KMS-11 (cell line): Measurements from ENCODE around the gene CHADL.

Source experiments
- H2AFZ ChIP-seq: fragments of 200-600 bp; sonication (generic); 2 replicates; pipeline ENCODE4 v1.6.1; 2016; ENCODE audit warnings: antibody characterized with exemption, mixed run types, low read depth
- H3K27ac ChIP-seq: fragments of 200-600 bp; sonication (generic); 2 replicates; pipeline ENCODE4 v1.6.1; 2016; ENCODE audit warnings: mild to moderate bottlenecking, mixed run types
- H3K27me3 ChIP-seq: fragments of 200-600 bp; sonication (generic); 2 replicates; pipeline ENCODE4 v1.6.1; 2017; ENCODE audit warnings: mild to moderate bottlenecking, low read depth, mixed run types, moderate library complexity; ENCODE audit not compliant: insufficient read depth
- H3K36me3 ChIP-seq: fragments of 200-600 bp; sonication (generic); 2 replicates; pipeline ENCODE4 v1.6.1; 2017; ENCODE audit warnings: mild to moderate bottlenecking, mixed run types; ENCODE audit not compliant: insufficient read depth
- H3K4me1 ChIP-seq: fragments of 200-600 bp; sonication (generic); 2 replicates; pipeline ENCODE4 v1.6.1; 2016; ENCODE audit warnings: mild to moderate bottlenecking, low read depth, mixed run types; ENCODE audit not compliant: poor library complexity, severe bottlenecking
- H3K4me2 ChIP-seq: fragments of 200-600 bp; sonication (generic); 2 replicates; pipeline ENCODE4 v1.7.0; 2016; ENCODE audit warnings: mild to moderate bottlenecking, mixed run types
- H3K4me3 ChIP-seq: fragments of 200-600 bp; sonication (generic); IDR thresholded peaks from 2 replicates; pipeline ENCODE4 v1.6.1; 2017; ENCODE audit warnings: low read depth, low read length, mixed read lengths; ENCODE audit not compliant: insufficient read depth
- H3K79me2 ChIP-seq: fragments of 200-600 bp; sonication (generic); 2 replicates; pipeline ENCODE4 v1.6.1; 2016; ENCODE audit warnings: low read depth, mixed run types; ENCODE audit not compliant: insufficient read depth
- H3K9ac ChIP-seq: fragments of 200-600 bp; sonication (generic); 2 replicates; pipeline ENCODE4 v1.6.1; 2016; ENCODE audit warnings: mild to moderate bottlenecking, mixed run types
- H4K20me1 ChIP-seq: fragments of 200-600 bp; sonication (generic); 2 replicates; pipeline ENCODE4 v1.6.1; 2016; ENCODE audit warnings: mild to moderate bottlenecking, mixed run types; ENCODE audit not compliant: insufficient read depth
- CTCF ChIP-seq: fragments of 200-600 bp; sonication (generic); conservative IDR thresholded peaks from 2 replicates; pipeline ENCODE4 v1.6.1; 2017; ENCODE audit warnings: low read depth, mild to moderate bottlenecking, antibody characterized with exemption, low read length, moderate library complexity, mixed read lengths

Gene CHADL

DNA sequence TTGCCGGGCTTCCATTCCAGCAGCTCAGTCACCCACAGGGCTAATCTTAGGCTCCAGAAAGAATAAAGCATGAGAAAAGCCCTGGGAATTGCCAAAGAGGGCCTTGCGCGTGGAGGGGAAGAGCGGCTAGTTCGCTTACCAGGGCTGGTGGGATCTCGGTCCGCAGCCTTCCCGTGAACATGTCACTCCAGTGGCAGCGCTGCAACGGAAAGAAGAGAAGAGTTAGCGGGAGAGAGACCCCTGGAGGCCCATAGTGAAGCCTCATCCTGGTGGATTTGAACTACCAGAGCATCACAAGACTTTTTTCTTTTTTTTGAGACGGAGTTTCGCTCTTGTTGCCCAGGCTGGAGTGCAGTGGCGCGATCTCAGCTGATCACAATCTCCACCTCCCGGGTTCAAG, 27.2 kb upstream of the CHADL start:
- Histone ChIP-seq H3K36me3 (peaks cover 4% of the 10 kb centered on the region; the same call in 1 of the 2 replicates), H3K27me3 (no peaks in the 10 kb centered on the region), H3K4me3 (no peak overlapping the region), H3K9ac (no peak overlapping the region), H3K4me2 (no peak overlapping the region), H2AFZ (no peak overlapping the region), H3K4me1 (no peaks in the 10 kb centered on the region), H4K20me1 (no peaks in the 10 kb centered on the region), H3K79me2 (peaks cover 8% of the 10 kb centered on the region; the same call in 1 of the 2 replicates), H3K27ac (no peak overlapping the region)
- TF ChIP-seq CTCF = no peak

DNA sequence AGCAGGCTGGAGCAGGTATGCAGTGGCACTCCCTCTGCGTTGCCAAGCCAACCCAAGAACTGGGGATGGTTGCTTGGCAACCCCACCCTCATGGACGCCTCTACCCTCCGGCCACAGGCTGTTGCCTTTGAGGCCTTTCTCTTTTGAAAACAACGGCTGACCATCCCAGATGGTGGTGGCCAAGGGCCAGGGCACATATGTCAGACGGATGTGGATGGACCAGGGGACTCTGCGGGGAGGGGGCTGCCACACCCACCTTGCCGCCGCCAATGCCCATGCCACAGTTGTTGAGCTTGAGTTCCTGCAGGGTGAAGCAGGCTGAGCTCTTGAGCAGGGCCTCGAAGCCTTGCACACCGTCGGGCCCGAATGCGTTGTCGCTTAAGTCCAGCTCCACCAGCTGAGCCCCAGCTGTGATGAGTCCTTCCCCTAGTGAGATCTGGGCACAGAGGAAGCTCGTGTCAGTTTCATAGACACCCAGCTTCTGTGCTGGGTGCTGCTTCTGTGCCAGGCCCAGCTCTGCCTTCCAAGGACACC, 23.7 kb upstream of the CHADL start:
- Histone ChIP-seq H3K4me1 (no peaks in the 10 kb centered on the region), H3K27me3 (no peaks in the 10 kb centered on the region), H3K79me2 (no peaks in the 10 kb centered on the region), H3K9ac (no peak overlapping the region), H4K20me1 (no peaks in the 10 kb centered on the region), H3K4me3 (no peak overlapping the region), H3K27ac (no peak overlapping the region), H3K4me2 (no peak overlapping the region), H3K36me3 (peaks cover 4% of the 10 kb centered on the region; the same call in 1 of the 2 replicates), H2AFZ (no peak overlapping the region)
- no peak for TF ChIP-seq CTCF

DNA sequence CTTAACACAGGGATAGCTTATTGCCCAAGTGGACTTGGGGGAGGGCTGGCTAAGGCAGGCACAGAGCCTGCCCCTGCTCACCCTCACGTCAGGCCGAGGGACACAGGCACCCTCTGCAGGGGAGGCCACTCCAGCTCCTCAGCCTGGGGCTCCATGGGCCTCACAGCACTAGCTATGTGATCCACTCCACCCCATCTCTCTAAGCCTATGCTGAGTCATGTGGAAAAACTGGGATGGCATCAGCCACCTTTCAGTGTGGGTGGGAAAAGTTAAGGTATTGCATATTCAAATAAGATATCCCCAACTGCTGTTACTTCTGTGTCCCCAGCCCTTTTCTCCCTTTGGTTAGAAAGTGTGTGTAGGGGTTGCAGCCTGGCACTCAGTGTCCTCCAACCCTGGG, 23.0 kb upstream of the CHADL start:
- Histone ChIP-seq H3K36me3 (peaks cover 1% of the 10 kb centered on the region; the same call in 1 of the 2 replicates), H4K20me1 (no peaks in the 10 kb centered on the region), H3K4me2 (no peak overlapping the region), H3K27me3 (no peaks in the 10 kb centered on the region), H2AFZ (no peak overlapping the region), H3K9ac (no peak overlapping the region), H3K4me3 (no peak overlapping the region), H3K4me1 (no peaks in the 10 kb centered on the region), H3K79me2 (no peaks in the 10 kb centered on the region), H3K27ac (no peak overlapping the region)
- TF ChIP-seq CTCF = no peak

GRCh38 chr22:41262250-41262765, 21.6 kb upstream of the CHADL start:
- Histone ChIP-seq H3K9ac (no peak overlapping the region), H3K36me3 (no peaks in the 10 kb centered on the region; the same call in 1 of the 2 replicates), H3K4me1 (no peaks in the 10 kb centered on the region), H2AFZ (no peak overlapping the region), H3K27me3 (no peaks in the 10 kb centered on the region), H3K4me2 (no peak overlapping the region), H3K4me3 (no peak overlapping the region), H3K79me2 (no peaks in the 10 kb centered on the region), H4K20me1 (no peaks in the 10 kb centered on the region), H3K27ac (no peak overlapping the region)
- TF ChIP-seq CTCF = no peak
